Measurements from ENCODE around the gene DNAJC13.

DNA sequence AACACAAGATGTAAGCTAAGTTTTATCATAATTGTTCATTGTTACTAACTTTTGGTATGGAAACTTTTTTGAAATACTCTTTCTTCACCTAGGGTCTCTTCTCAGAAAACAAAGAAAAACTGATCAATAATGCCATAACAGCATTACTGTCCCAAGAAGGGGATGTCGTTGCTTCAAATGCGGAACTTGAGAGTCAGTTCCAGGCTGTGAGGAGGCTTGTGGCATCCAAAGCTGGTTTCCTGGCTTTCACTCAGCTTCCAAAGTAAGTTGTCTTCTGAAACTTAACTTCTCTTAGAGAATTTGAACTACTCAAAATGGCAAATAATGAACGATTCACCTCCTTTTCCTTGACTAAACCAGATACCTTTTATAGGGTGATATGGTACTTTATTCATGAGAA lies 39.3 kb downstream of the DNAJC13 start:
- no peak for TF ChIP-seq POLR2AphosphoS5 (IDR thresholded peaks at IDR 0.05; ENCODE audit: low read depth, low read length)
- TF ChIP-seq SIN3A (IDR thresholded peaks at IDR 0.05; ENCODE audit: borderline replicate concordance, insufficient read depth, low read length): no peak

All from PFSK-1 (cell line).